GM12878 (cell line): ENCODE measurements around the gene OPN3. TPM values are rescaled to one million over a fixed set of nuclear protein-coding genes. Genes with fewer than 3 reads are reported as not detected.

Source experiments
- ATF7 ChIP-seq: fragments of 450-650 bp; IDR thresholded peaks from 2 replicates; pipeline ENCODE4 v1.6.1; 2016; ENCODE audit warnings: low read depth, mild to moderate bottlenecking
- BCL11A ChIP-seq: IDR thresholded peaks from 2 replicates; pipeline ENCODE4 v1.6.1; 2011; ENCODE audit warnings: low read depth, low read length
- BHLHE40 ChIP-seq, 2 experiments: fragments of 450-650 bp in 1 of 2; IDR thresholded peaks; 2 replicates each; pipeline ENCODE4 v1.6.1; 2011 to 2017; ENCODE audit warnings: low read depth in 2 of 2, borderline replicate concordance in 1 of 2, improper control_type of control experiment in 1 of 2, low read length in 1 of 2, mild to moderate bottlenecking in 1 of 2
- CEBPB ChIP-seq, 2 experiments: fragments of 150-350 bp in 1 of 2; IDR thresholded peaks; 2 replicates each; pipeline ENCODE4 v1.6.1; 2012 to 2014; ENCODE audit warnings: low read depth in 2 of 2, low read length in 2 of 2, borderline replicate concordance in 1 of 2, inconsistent platforms in 1 of 2
- CHD4 ChIP-seq: fragments of 200-600 bp; sonication (generic); IDR thresholded peaks from 2 replicates; pipeline ENCODE4 v1.6.1; 2016; ENCODE audit warnings: mild to moderate bottlenecking
- CREB1 ChIP-seq: IDR thresholded peaks from 2 replicates; pipeline ENCODE4 v1.6.1; 2012; ENCODE audit warnings: low read depth, mild to moderate bottlenecking, inconsistent platforms
- DPF2 ChIP-seq: fragments of 450-650 bp; IDR thresholded peaks from 2 replicates; pipeline ENCODE4 v1.6.1; 2017; ENCODE audit warnings: mild to moderate bottlenecking
- EED ChIP-seq: sonication (generic); IDR thresholded peaks from 2 replicates; pipeline ENCODE4 v1.6.1; 2016; ENCODE audit warnings: antibody characterized with exemption, low read depth
- FOXM1 ChIP-seq: IDR thresholded peaks from 2 replicates; pipeline ENCODE4 v1.6.1; 2012; ENCODE audit warnings: low read depth, mild to moderate bottlenecking, inconsistent platforms, low read length, moderate library complexity
- HDGF ChIP-seq: fragments of 450-650 bp; IDR thresholded peaks from 2 replicates; pipeline ENCODE4 v1.6.1; 2016; ENCODE audit warnings: antibody characterized with exemption
- IKZF2 ChIP-seq, 2 experiments: fragments of 450-650 bp; IDR thresholded peaks; 2 replicates each; pipeline ENCODE4 v1.6.1; 2017; ENCODE audit warnings: mild to moderate bottlenecking in 2 of 2, moderate library complexity in 2 of 2
- JUND ChIP-seq: IDR thresholded peaks from 2 replicates; pipeline ENCODE4 v1.6.1; 2012; ENCODE audit warnings: low read depth, mild to moderate bottlenecking, low read length, improper control_type of control experiment, moderate library complexity
- MEF2A ChIP-seq: IDR thresholded peaks from 2 replicates; pipeline ENCODE4 v1.6.1; 2011; ENCODE audit warnings: low read depth, mild to moderate bottlenecking, low read length, moderate library complexity; ENCODE audit not compliant: insufficient read depth
- MYB ChIP-seq: fragments of 150-350 bp; IDR thresholded peaks from 2 replicates; pipeline ENCODE4 v1.6.1; 2014; ENCODE audit warnings: mild to moderate bottlenecking, low read depth, low read length, borderline replicate concordance
- RB1 ChIP-seq: fragments of 450-650 bp; formaldehyde crosslinking; IDR thresholded peaks from 2 replicates; pipeline ENCODE4 v1.6.1; 2017; ENCODE audit warnings: mild to moderate bottlenecking, borderline replicate concordance
- RBBP5 ChIP-seq: fragments of 200-600 bp; sonication (generic); conservative IDR thresholded peaks from 2 replicates; pipeline ENCODE4 v1.6.1; 2016
- RCOR1 ChIP-seq: conservative IDR thresholded peaks from 2 replicates; pipeline ENCODE4 v1.6.1; 2012; ENCODE audit warnings: low read depth, low read length, improper control_type of control experiment
- SREBF2 ChIP-seq: IDR thresholded peaks from 2 replicates; pipeline ENCODE4 v1.6.1; 2012; ENCODE audit warnings: mild to moderate bottlenecking, low read length
- STAT1 ChIP-seq: fragments of 450-650 bp; conservative IDR thresholded peaks from 2 replicates; pipeline ENCODE4 v1.6.1; 2014; ENCODE audit warnings: antibody characterized with exemption, mild to moderate bottlenecking
- polyA plus RNA-seq, 11 experiments: library from polyadenylated mRNA; depleted of rRNA in 4 of 11; unstranded in 6 of 11; stranded (reverse) in 5 of 11; fragments of >200 nt; fragmentation: Nextera tagmentation in 4 of 11; fragmentation: Illumina TruSeq in 1 of 11; extraction: Ambion mirVana in 4 of 11; extraction: Trizol in 1 of 11; gene quantifications; 1 replicate in 1 of 11; 2 replicates in 10 of 11; pipeline versions ENCODE4 v1.2.1 to v1.2.3, GENCODE V29; 2011 to 2016; ENCODE audit warnings: inconsistent platforms in 2 of 11, missing spikeins in 2 of 11, low read depth in 1 of 11
- total RNA-seq, 4 experiments: library from RNA; depleted of rRNA in 3 of 4; stranded (reverse); fragments of >200 nt in 3 of 4; fragmentation: Illumina TruSeq in 1 of 4; extraction: Trizol in 1 of 4; gene quantifications; 2 replicates each; pipeline versions ENCODE4 v1.2.1 to v1.2.3, GENCODE V29; 2013 to 2021
- TF ChIP-seq, protein P1 (sequence below): fragments of 450-650 bp; IDR thresholded peaks from 2 replicates; pipeline ENCODE4 v1.6.1; 2017; ENCODE audit warnings: low read depth, mild to moderate bottlenecking, moderate library complexity
- TF ChIP-seq, protein P2 (sequence below): fragments of 150-350 bp; IDR thresholded peaks from 2 replicates; pipeline ENCODE4 v1.6.1; 2016; ENCODE audit warnings: low read depth, low read length
- TF ChIP-seq, protein P3 (sequence below): IDR thresholded peaks from 2 replicates; pipeline ENCODE4 v1.6.1; 2012; ENCODE audit warnings: mild to moderate bottlenecking, low read depth, low read length

The OPN3 gene
- total and polyA plus RNA-seq, 10 of the 15 experiments (the other 5 are each of a cell fraction or from before 2014, with no cell fraction given), result 0.26 to 12.2 (median 7.4) TPM

DNA sequence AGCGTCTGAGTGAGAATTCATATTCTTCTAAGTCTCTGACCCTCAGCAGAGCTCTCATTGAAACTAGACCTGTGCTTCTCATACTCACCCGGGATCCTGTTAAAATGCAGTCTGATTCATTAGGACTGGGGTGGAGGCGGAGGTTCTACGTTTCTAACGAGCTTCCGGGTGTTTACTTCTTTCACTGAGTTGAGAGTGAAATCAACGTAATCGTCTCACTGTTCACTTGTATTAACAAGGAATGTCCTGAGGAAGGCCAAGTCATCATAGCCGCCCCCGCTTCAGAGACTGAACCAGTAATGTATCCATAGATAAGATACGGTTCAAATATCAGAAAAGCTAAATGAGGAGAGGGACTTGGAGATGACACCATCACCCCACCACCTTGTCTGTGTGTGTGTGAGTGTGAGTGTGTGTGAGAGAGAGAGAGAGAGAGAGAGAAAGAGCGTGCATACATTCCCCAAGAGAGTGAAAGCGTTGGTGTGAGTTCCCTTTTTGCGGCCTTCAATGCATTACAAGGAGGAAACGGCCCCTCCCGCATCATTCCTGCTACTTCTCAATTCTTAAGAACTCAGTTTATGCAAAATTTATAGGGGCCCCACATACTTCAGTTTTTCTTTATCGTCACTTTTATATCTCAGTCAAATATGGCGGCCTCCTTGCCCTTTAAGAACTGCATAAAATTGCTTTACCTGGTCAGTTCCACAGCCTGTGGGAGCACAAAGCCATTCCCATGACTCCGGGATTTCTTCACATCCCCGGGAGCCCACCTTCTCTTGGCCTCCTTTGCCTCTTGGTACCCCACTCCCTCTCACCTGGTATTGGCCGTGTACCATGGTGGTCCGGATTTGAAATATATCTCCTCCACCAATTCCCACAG lies 88.2 kb downstream of the OPN3 start (continued):
- no peak for TF ChIP-seq CEBPB (IDR thresholded peaks at IDR 0.05; ENCODE audit: borderline replicate concordance in 1 of 2, low read depth in 2 of 2, low read length in 2 of 2)
- no peak for TF ChIP-seq HDGF
- TF ChIP-seq JUND, result no peak
- no peak for TF ChIP-seq MYB
- TF ChIP-seq CHD4, result no peak
- no peak for TF ChIP-seq RBBP5
- TF ChIP-seq FOXM1, result peak; percentile 63; the same call in 1 of the 2 replicates
- TF ChIP-seq BCL11A, result peak; percentile 87
- TF ChIP-seq STAT1, result no peak
- TF ChIP-seq ATF7, result peak; percentile 71
- TF ChIP-seq, protein P1, sequence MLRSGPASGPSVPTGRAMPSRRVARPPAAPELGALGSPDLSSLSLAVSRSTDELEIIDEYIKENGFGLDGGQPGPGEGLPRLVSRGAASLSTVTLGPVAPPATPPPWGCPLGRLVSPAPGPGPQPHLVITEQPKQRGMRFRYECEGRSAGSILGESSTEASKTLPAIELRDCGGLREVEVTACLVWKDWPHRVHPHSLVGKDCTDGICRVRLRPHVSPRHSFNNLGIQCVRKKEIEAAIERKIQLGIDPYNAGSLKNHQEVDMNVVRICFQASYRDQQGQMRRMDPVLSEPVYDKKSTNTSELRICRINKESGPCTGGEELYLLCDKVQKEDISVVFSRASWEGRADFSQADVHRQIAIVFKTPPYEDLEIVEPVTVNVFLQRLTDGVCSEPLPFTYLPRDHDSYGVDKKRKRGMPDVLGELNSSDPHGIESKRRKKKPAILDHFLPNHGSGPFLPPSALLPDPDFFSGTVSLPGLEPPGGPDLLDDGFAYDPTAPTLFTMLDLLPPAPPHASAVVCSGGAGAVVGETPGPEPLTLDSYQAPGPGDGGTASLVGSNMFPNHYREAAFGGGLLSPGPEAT, result peak; percentile 60; the same call in 1 of the 2 replicates
- no peak; the same call in 1 of the 2 replicates for TF ChIP-seq CREB1
- TF ChIP-seq, protein P2, sequence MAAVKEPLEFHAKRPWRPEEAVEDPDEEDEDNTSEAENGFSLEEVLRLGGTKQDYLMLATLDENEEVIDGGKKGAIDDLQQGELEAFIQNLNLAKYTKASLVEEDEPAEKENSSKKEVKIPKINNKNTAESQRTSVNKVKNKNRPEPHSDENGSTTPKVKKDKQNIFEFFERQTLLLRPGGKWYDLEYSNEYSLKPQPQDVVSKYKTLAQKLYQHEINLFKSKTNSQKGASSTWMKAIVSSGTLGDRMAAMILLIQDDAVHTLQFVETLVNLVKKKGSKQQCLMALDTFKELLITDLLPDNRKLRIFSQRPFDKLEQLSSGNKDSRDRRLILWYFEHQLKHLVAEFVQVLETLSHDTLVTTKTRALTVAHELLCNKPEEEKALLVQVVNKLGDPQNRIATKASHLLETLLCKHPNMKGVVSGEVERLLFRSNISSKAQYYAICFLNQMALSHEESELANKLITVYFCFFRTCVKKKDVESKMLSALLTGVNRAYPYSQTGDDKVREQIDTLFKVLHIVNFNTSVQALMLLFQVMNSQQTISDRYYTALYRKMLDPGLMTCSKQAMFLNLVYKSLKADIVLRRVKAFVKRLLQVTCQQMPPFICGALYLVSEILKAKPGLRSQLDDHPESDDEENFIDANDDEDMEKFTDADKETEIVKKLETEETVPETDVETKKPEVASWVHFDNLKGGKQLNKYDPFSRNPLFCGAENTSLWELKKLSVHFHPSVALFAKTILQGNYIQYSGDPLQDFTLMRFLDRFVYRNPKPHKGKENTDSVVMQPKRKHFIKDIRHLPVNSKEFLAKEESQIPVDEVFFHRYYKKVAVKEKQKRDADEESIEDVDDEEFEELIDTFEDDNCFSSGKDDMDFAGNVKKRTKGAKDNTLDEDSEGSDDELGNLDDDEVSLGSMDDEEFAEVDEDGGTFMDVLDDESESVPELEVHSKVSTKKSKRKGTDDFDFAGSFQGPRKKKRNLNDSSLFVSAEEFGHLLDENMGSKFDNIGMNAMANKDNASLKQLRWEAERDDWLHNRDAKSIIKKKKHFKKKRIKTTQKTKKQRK, result no peak
- TF ChIP-seq RB1, result no peak
- no peak for TF ChIP-seq RCOR1
- TF ChIP-seq, protein P3, sequence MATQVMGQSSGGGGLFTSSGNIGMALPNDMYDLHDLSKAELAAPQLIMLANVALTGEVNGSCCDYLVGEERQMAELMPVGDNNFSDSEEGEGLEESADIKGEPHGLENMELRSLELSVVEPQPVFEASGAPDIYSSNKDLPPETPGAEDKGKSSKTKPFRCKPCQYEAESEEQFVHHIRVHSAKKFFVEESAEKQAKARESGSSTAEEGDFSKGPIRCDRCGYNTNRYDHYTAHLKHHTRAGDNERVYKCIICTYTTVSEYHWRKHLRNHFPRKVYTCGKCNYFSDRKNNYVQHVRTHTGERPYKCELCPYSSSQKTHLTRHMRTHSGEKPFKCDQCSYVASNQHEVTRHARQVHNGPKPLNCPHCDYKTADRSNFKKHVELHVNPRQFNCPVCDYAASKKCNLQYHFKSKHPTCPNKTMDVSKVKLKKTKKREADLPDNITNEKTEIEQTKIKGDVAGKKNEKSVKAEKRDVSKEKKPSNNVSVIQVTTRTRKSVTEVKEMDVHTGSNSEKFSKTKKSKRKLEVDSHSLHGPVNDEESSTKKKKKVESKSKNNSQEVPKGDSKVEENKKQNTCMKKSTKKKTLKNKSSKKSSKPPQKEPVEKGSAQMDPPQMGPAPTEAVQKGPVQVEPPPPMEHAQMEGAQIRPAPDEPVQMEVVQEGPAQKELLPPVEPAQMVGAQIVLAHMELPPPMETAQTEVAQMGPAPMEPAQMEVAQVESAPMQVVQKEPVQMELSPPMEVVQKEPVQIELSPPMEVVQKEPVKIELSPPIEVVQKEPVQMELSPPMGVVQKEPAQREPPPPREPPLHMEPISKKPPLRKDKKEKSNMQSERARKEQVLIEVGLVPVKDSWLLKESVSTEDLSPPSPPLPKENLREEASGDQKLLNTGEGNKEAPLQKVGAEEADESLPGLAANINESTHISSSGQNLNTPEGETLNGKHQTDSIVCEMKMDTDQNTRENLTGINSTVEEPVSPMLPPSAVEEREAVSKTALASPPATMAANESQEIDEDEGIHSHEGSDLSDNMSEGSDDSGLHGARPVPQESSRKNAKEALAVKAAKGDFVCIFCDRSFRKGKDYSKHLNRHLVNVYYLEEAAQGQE, result no peak
- TF ChIP-seq SREBF2, result no peak
- peak; percentile 81 for TF ChIP-seq EED
- peak; percentile 73 for TF ChIP-seq DPF2
- peak; percentile 61; the same call in 1 of the 2 replicates for TF ChIP-seq MEF2A
- TF ChIP-seq IKZF2 (IDR thresholded peaks at IDR 0.05), result peak; percentile 83 to 88; a peak in 3 of 4 replicates
- peak; percentile 47 to 56; a peak in 1 of 4 replicates for TF ChIP-seq BHLHE40 (IDR thresholded peaks at IDR 0.05; ENCODE audit: borderline replicate concordance in 1 of 2, low read depth in 2 of 2, low read length in 1 of 2)
